HEK293T (cell line): Measurements from ENCODE around the gene NELFB.

Experiments used
- CTCF ChIA-PET: fragments of 350-600 bp; formaldehyde crosslinking; extraction: SDS; loops from one replicate; lab custom pipeline; 2021; ENCODE audit warnings: antibody characterized with exemption, inconsistent platforms; lab: Yijun Ruan, JAX
- POLR2A ChIA-PET: fragments of 350-600 bp; formaldehyde crosslinking; extraction: SDS; loops from one replicate; lab custom pipeline; 2020; ENCODE audit warnings: antibody characterized with exemption, inconsistent platforms; lab: Yijun Ruan, JAX
- DNase-seq: peaks from one replicate; pipeline ENCODE4 v3.0.0; 2012; ENCODE audit warnings: mixed read lengths; ENCODE audit errors: extremely low spot score
- ARNT ChIP-seq: fragments of 450-650 bp; IDR thresholded peaks from 2 replicates; pipeline ENCODE4 v1.6.1; 2017; ENCODE audit warnings: mild to moderate bottlenecking
- BHLHE40 ChIP-seq: fragments of 450-650 bp; IDR thresholded peaks from 2 replicates; pipeline ENCODE4 v1.6.1; 2016; ENCODE audit warnings: mild to moderate bottlenecking, moderate library complexity, borderline replicate concordance
- CTBP1 ChIP-seq: fragments of 450-650 bp; IDR thresholded peaks from 2 replicates; pipeline ENCODE4 v1.6.1; 2016; ENCODE audit warnings: borderline replicate concordance
- ELF4 ChIP-seq: fragments of 450-650 bp; IDR thresholded peaks from 2 replicates; pipeline ENCODE4 v1.6.1; 2017; ENCODE audit warnings: antibody characterized with exemption
- FOXA1 ChIP-seq: fragments of 450-650 bp; IDR thresholded peaks from 2 replicates; pipeline ENCODE4 v1.6.1; 2016; ENCODE audit warnings: mild to moderate bottlenecking
- FOXK2 ChIP-seq: fragments of 450-650 bp; IDR thresholded peaks from 2 replicates; pipeline ENCODE4 v1.6.1; 2016; ENCODE audit warnings: mild to moderate bottlenecking
- FOXM1 ChIP-seq: fragments of 450-650 bp; IDR thresholded peaks from 2 replicates; pipeline ENCODE4 v1.6.1; 2017; ENCODE audit warnings: mild to moderate bottlenecking, borderline replicate concordance
- HDGF ChIP-seq: fragments of 450-650 bp; IDR thresholded peaks from 2 replicates; pipeline ENCODE4 v1.6.1; 2017; ENCODE audit warnings: antibody characterized with exemption, borderline replicate concordance
- L3MBTL2 ChIP-seq: fragments of 450-650 bp; conservative IDR thresholded peaks from 2 replicates; pipeline ENCODE4 v1.6.1; 2016; ENCODE audit warnings: mild to moderate bottlenecking
- LEF1 ChIP-seq: fragments of 450-650 bp; IDR thresholded peaks from 2 replicates; pipeline ENCODE4 v1.6.1; 2017; ENCODE audit warnings: mild to moderate bottlenecking, borderline replicate concordance
- NFRKB ChIP-seq: fragments of 450-650 bp; IDR thresholded peaks from 2 replicates; pipeline ENCODE4 v1.6.1; 2016; ENCODE audit warnings: mild to moderate bottlenecking, moderate library complexity
- SP1 ChIP-seq: fragments of 450-650 bp; IDR thresholded peaks from 2 replicates; pipeline ENCODE4 v1.6.1; 2017
- SUZ12 ChIP-seq: fragments of 450-650 bp; IDR thresholded peaks from 2 replicates; pipeline ENCODE4 v1.6.1; 2016; ENCODE audit warnings: mild to moderate bottlenecking
- TARDBP ChIP-seq: fragments of 450-650 bp; IDR thresholded peaks from 2 replicates; pipeline ENCODE4 v1.6.1; 2016
- ZNF384 ChIP-seq: fragments of 450-650 bp; IDR thresholded peaks from 2 replicates; pipeline ENCODE4 v1.6.1; 2016
- TF ChIP-seq, protein P1 (sequence below): fragments of 450-650 bp; IDR thresholded peaks from 2 replicates; pipeline ENCODE4 v1.6.1; 2016

The NELFB gene

DNA sequence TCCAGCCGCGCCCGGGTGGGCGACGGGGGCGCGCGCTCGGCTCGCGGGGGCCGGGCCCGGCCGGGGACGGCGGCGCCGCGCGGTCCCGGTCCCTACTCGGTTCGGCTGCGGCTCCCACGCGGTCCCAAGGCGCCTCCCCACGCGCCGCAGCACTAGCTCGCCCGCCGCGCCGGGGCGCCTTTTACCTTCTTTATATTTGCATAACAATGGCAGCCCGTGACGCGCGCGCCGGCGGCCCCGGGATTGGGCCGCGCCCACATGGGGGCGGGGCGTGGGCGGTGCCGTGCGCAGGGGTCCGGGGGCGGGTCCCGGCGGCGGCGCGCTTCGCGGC is 47.0 kb downstream of the NELFB start, which contains the start of gene NRARP:
Gene NRARP (minus strand): TSS at position 154 of the 331 bp plus-strand sequence. CDS start 343 bp downstream, outside the sequence.
- ChIA-PET POLR2A (interaction anchor here (0.6 to 3.5 kb wide), 17 partner anchors 9 to 250 kb away, joined by 3 to 18 read pairs (median 4); partner anchors contain the start of genes EXD3, MRPL41, NOXA1 and TUBB4B), CTCF (interaction anchor here (1.2 to 1.3 kb wide), 3 partner anchors 15 to 121 kb away, joined by 4 to 8 read pairs (median 6); partner anchors contain the start of genes EXD3 and NOXA1)
- TF ChIP-seq CTBP1: no peak
- no peak for TF ChIP-seq L3MBTL2
- TF ChIP-seq ZNF384: no peak
- TF ChIP-seq SP1: no peak
- no peak for TF ChIP-seq FOXK2
- no peak for TF ChIP-seq FOXM1
- no peak for TF ChIP-seq HDGF
- TF ChIP-seq NFRKB: no peak
- peak; percentile 90 for DNase-seq

DNA sequence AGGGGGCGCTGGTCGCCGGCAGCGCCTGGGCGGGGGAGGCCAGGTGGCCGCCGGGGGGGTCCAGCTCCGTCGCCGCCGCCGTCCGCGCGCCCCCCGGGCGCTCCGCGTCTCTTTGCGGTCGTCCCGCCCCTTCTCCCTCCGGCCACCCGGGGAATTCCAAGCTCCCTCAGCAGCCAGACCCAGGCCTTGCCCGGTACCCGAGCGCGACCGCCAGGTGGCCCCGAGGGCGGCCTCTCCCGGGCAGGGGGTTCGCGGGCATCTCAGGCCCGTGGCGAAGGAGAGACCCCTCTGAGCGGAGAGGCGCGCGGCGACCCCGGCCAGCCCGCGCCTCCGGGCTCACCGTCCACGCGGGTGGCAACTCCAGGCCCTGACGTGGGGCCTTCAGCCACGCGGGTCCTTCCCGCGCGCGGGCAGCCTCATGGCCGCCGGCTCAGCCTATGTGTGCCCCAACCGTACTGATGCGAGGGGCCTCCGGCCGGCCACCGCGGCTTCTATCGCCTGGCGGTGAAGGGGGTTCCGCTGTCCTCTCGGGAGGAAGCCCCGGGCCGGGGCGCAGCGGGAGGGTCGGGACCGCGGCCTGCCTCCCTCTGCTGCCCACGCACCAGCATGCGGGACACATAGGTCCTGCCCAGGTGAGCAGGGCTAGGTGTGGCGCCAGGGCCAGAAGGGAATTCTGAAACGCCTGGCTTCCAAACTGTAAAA is 47.5 kb downstream of the NELFB start:
- ChIA-PET CTCF (interaction anchor here (1.2 to 1.3 kb wide), 3 partner anchors 16 to 121 kb away, joined by 4 to 8 read pairs (median 6); partner anchors contain the start of genes EXD3 and NOXA1), POLR2A (interaction anchor here (0.6 to 3.5 kb wide), 17 partner anchors 8 to 249 kb away, joined by 3 to 18 read pairs (median 4); partner anchors contain the start of genes EXD3, MRPL41, NOXA1 and TUBB4B)
- peak; percentile 81 for DNase-seq
- TF ChIP-seq TARDBP: peak; percentile 82
- no peak for TF ChIP-seq HDGF

DNA sequence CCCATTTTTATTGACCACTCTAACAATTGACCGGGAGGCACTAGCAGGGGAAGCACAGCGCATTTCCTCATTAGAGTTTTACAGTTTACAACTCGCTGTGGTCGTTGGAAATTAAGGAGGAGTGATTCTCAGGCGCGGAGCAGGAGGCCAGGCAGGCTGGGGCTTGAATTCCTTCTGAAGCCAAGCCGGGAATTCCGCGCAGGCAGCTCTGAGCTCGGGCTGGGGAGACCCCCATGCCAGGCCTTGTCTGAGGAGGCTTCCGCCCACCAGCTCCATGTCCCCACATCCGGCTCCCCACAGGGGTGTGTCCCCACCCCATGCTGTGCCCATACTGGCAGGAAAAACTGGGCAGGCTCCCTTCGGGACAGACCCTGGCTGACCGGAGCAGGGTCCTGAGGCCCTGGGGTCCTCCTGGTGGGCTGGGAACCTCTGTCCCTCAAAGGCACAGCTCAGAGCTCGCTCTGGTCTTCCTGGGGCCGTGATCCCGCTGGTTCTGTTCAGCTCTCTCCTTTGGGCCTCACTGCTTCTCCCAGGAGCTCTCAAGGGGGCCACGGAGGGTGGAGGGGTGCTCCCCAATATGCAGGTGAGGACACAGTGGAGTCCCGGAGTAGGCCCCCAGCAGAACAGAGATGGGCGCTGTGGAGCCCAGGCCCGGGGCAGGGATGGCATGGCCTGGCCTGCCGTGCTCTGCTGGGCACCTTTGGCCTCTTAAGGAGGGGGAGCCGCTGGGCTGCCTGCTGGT is 48.2 kb downstream of the NELFB start:
- TF ChIP-seq ZNF384: no peak
- no peak for TF ChIP-seq NFRKB
- CTCF ChIA-PET: interaction anchor here (0.6 kb wide), 2 partner anchors 89 to 545 kb away, joined by 3 read pairs; partner anchors contain the start of gene LCN8
- POLR2A ChIA-PET: interaction anchor here (3.5 kb wide), 1 partner anchor 120 kb away, joined by 18 read pairs; the partner anchor contains the start of genes EXD3 and NOXA1
- DNase-seq: no peak

DNA sequence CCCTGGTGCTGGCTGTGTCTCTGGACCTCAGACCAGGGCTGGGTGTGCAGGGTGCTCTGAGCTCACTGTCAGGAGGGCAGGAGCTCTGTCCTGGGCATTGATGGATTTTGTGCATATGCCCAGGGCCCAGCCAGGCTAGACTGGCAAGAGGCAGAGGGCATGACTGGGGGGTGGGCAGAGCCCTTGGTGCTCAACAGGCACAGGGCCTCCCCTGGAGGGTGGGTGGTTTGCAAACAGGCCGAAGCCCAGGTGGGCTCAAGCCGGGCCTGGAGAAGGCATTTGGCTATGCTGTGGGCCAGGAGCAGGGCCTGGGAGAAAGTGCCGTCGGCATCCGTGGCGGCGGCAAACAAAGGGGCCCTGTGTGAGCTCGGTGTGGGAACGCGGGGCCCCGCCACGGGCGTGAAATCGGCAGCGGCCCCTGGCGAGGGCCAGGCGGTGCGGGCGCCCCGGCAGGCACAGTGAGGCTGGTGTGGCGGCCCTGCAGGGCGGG is 48.8 kb downstream of the NELFB start:
- POLR2A ChIA-PET: interaction anchor here (3.5 kb wide), 1 partner anchor 119 kb away, joined by 18 read pairs; the partner anchor contains the start of genes EXD3 and NOXA1
- DNase-seq: no peak
- TF ChIP-seq, protein P1, sequence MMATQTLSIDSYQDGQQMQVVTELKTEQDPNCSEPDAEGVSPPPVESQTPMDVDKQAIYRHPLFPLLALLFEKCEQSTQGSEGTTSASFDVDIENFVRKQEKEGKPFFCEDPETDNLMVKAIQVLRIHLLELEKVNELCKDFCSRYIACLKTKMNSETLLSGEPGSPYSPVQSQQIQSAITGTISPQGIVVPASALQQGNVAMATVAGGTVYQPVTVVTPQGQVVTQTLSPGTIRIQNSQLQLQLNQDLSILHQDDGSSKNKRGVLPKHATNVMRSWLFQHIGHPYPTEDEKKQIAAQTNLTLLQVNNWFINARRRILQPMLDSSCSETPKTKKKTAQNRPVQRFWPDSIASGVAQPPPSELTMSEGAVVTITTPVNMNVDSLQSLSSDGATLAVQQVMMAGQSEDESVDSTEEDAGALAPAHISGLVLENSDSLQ: no peak
- no peak for TF ChIP-seq HDGF
- no peak for TF ChIP-seq FOXA1
- no peak for TF ChIP-seq SUZ12
- no peak for TF ChIP-seq FOXM1
- TF ChIP-seq FOXK2: no peak
- TF ChIP-seq LEF1: no peak
- TF ChIP-seq TARDBP: no peak
- TF ChIP-seq NFRKB: no peak
- no peak for TF ChIP-seq BHLHE40
- no peak for TF ChIP-seq L3MBTL2
- CTCF ChIA-PET: interaction anchor here (0.6 kb wide), 2 partner anchors 88 to 546 kb away, joined by 3 read pairs; partner anchors contain the start of gene LCN8

DNA sequence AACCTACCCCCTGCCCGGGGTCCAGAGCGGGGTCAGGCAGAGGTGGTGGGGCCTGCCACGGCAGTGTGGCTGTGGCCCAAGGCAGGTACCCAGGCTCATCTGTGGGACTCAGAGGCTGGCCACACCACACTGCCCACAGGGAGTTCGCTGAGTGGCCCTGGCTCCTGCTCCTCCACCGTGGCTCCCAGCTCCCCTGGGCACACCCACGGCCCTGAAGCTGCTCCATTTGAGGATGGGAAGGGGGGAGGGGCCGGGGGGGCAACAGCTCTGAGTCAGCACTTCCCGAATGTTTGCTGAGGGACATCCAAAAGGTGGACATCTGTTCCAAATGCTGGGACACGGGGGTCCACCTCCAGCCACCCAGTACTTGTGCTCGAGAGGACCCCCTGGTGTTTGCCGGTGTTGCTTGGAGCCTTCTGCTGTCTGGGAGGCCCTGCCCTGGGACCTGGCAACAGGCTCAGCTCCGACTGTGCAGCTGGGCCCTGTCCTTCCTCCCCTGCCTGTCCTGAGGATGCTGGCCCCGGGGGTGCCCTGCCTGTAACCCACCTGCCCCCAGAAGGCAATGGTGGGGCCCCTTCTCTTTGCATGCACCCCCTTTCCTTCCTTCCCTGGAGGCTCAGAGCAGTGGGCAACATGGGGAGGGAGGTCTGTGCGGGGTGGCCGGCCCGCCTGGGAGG is 49.4 kb downstream of the NELFB start:
- POLR2A ChIA-PET: interaction anchor here (3.5 kb wide), 1 partner anchor 118 kb away, joined by 18 read pairs; the partner anchor contains the start of genes EXD3 and NOXA1
- CTCF ChIA-PET: interaction anchor here (0.7 kb wide), 1 partner anchor 249 kb away, joined by 3 read pairs; no protein-coding TSS in a partner anchor
- no peak for TF ChIP-seq FOXM1
- no peak for TF ChIP-seq ARNT
- TF ChIP-seq, protein P1: no peak
- no peak for TF ChIP-seq SP1
- no peak for TF ChIP-seq HDGF
- no peak for DNase-seq

DNA sequence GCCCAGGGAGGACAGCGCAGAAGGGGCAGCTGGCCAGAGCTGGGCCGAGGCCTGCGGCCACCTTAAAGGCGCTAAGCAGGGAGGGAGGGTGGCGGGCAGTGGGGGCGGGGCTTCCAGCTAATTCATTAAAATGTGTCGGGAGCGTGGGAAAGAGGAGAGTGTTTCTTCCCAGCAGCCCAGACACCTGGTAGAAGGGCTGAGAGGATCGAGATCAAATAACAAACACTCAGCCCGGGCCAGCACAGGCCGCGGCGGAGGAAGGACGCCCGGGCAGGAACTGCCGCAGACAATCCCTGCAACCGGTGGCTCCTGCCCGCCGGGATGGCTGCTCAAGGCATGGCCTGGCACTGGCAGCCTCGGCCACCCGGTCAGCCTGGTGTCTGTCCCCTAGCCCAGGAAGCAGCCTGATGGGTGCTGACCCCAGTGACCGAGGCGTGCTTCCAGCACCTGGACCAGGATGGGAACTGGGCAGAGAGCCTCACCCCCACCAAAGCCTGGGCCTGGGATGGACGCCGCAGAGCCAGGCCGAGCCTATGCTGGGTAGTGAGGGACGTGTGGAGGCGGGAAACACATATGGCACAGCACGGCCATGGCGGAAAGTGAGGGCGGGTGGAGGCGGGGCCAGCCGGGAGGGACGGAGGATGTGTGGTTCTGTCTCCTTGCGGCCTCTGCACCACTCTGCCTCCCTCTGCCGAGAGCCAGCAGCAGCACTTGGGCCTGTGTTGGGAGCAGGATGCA is 50.1 kb downstream of the NELFB start:
- DNase-seq: no peak
- CTCF ChIA-PET: interaction anchor here (0.7 kb wide), 1 partner anchor 250 kb away, joined by 3 read pairs; no protein-coding TSS in a partner anchor
- POLR2A ChIA-PET: no interaction called here
- TF ChIP-seq ARNT (no peak), NFRKB (no peak), SP1 (no peak), CTBP1 (no peak), FOXK2 (no peak), FOXA1 (no peak), ELF4 (no peak), LEF1 (no peak), TARDBP (no peak), BHLHE40 (no peak), HDGF (no peak), FOXM1 (no peak), L3MBTL2 (no peak), ZNF384 (no peak), SUZ12 (no peak)
- TF ChIP-seq, protein P1: no peak
